Epithelial cell of prostate (primary cell): ENCODE measurements around the gene SHC4.
"Not testable (repeated sequence)": the region's sequence is repeated elsewhere in the genome, so short reads cannot be mapped to it uniquely, and the experiment has no call there.

ENCODE experiments used
- DNase-seq: peaks from one replicate; pipeline ENCODE4 v3.0.0-alpha.2; 2011; ENCODE audit warnings: low read depth, low spot score
- H3K27ac ChIP-seq: fragments of 450-650 bp; 2 replicates; pipeline ENCODE4 v1.5.1; 2017; ENCODE audit warnings: mild to moderate bottlenecking

Gene SHC4

DNA sequence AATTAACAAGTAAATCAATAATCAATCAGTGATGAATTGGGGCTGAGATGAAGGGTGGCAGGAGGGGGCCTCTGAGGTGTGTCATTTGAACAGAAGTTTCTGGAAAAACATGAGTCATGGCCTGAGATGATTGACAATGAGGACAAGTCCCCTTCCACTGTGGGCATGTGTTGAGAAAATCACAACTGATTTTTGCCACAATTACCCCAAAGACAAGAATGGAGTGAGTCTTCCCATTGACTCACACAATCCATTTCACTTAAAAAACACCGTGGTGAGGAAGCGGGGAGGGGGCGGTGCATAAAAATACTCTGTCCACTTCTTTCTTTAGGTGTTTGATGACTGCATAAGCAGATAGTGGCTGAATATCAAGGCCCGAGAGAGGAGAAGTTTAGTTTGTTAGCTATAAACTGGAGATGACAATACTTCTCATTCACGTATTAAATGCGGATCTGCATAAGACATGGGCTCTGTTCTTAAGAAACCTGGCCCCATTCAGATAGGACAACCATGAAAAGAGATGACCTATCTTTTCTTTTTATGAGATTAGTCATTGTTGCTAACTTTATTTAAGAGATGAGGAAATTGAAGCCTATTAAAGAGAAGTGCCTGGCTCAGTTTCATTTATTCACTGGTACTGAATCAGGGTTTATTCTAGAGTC is 34.7 kb downstream of the SHC4 start:
- H3K27ac ChIP-seq: peak overlapping the region; percentile 45
- no peak for DNase-seq

- peak; percentile 73 for DNase-seq
- peak overlapping the region; percentile 64 for H3K27ac ChIP-seq
Measured at GRCh38 chr15:48925714-48926223, 38.0 kb downstream of the SHC4 start.

DNA sequence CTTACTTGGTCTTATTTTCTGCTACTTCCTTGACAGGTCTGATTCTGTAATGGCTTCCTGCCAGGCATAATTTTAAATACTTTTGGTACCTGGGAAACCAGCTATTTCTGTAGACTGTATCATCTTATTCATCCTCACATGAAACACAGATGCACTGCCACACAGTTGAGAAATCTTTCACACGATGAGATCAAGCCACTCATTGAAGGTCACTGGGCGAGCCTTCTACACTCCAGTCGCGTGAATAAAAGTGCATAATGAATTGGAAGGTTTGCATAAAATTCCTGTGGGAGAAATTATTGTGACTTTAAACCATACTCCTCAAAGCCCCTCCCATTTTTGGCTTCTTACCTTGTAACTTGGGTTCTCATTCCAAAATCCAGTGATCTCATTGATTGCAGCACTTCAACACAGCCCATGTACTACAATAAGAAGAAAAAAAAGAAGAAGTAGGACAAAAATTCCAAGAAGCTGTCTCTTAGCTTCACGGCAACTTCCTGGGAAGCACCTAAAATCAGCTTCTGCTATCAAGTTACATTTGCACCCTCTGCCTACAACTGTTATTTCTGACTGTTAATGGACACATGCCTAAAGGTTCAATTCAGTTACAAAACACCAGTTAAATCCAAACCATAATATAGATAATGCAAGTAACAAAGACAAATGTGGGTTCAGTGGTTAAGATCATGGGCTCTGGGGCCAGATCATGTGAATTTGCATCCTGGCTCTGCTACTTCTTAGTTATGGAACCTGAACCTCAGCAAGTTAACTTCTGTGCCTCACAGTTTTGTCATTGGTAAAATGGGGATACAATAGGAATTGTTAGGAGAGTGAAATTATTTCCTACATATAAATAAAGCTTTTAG is 39.0 kb downstream of the SHC4 start:
- no peak for DNase-seq
- no peak overlapping the region for H3K27ac ChIP-seq

DNA sequence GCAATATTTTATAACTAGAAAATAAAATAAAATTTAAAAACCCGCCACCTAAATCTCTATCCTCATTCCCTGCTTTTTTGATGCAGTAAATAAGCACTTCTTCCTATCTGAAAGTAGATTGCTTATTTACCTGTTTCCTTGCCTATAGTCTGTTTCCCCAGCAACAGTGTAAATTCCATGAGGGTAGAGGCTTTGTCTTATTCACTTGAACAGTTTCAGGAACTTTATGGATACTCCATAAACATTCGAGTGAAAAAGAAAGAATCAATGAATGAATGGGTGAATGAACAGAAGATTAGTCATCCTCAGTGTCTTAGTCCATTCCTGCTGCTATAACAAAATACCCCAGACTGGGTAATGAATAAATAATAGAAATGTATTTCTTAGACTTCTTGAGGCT is 41.7 kb downstream of the SHC4 start:
- no peak for DNase-seq
- H3K27ac ChIP-seq: no peak overlapping the region

GRCh38 chr15:48916721-48917120 is 47.0 kb downstream of the SHC4 start:
- H3K27ac ChIP-seq: no peak overlapping the region
- no peak for DNase-seq

GRCh38 chr15:48915861-48916260 is 47.9 kb downstream of the SHC4 start:
- DNase-seq: no peak
- H3K27ac ChIP-seq: no peak overlapping the region

DNA sequence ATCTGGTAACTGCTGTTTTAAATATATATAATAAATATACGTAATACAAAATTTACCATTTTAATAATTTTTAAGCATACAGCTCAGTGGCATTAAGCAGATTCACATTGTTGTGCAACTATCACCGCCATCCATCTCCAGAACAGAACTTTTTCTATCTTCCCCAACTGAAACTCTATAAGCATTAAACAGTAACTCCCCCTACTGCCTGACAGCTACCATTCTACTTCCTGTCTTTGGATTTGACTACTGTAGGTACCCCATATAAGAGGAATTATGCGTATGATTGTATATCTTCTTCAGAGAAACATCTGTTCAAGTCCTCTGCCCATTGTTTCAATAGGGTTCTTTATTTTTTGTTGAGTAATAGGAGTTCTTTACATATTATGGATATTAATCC is 49.0 kb downstream of the SHC4 start:
- DNase-seq: no peak
- H3K27ac ChIP-seq: no peak overlapping the region

DNA sequence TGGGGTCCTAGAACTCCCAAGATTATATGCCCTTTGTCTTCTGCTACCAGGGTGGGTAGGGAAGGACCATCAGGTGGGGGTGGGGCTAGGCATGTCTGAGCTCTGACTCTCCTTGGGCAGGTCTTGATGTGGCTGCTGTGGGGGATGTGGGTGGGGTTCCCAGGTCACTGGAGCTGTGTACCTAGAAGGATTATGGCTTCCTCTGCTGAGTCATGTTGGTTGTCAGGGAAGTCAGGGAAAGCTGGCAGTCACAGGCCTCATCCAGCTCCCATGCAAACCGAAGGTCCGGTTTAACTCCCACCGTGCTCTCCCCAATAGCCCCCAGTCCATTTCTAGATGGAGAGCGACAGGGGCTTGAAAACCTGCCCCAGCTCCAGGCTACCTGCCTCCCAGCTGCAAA is 50.6 kb downstream of the SHC4 start:
- H3K27ac ChIP-seq: no peak overlapping the region
- no peak for DNase-seq

- H3K27ac ChIP-seq, DNase-seq: not testable (repeated sequence)
Measured at GRCh38 chr15:48910554-48910953, 53.2 kb downstream of the SHC4 start.

DNA sequence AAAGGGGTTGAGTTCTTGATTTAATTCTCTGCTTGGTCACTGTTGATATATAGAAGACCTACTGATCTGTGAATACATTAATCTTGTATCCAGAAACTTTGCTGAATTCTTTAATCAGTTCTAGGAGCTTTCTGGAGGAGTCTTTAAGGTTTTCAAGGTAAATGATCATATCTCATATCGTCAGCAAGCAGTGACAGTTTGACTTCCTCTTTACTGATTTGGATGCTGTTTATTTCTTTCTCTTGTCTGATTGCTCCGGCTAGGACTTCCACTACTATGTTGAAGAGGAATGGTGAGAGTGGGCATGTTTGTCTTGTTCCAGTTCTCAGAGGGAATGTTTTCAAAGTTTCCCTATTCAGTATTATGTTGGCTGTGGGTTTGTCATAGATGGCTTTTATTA is 54.4 kb downstream of the SHC4 start:
- DNase-seq, H3K27ac ChIP-seq: not testable (repeated sequence)

GRCh38 chr15:48905847-48906246 is 57.9 kb downstream of the SHC4 start:
- H3K27ac ChIP-seq: no peak overlapping the region
- no peak for DNase-seq

GRCh38 chr15:48905216-48905615 is 58.5 kb downstream of the SHC4 start:
- no peak overlapping the region for H3K27ac ChIP-seq
- no peak for DNase-seq

GRCh38 chr15:48904758-48905157 is 59.0 kb downstream of the SHC4 start:
- no peak for DNase-seq
- H3K27ac ChIP-seq: no peak overlapping the region

GRCh38 chr15:48899793-48900192 is 63.9 kb downstream of the SHC4 start:
- no peak overlapping the region for H3K27ac ChIP-seq
- DNase-seq: peak; percentile 8

DNA sequence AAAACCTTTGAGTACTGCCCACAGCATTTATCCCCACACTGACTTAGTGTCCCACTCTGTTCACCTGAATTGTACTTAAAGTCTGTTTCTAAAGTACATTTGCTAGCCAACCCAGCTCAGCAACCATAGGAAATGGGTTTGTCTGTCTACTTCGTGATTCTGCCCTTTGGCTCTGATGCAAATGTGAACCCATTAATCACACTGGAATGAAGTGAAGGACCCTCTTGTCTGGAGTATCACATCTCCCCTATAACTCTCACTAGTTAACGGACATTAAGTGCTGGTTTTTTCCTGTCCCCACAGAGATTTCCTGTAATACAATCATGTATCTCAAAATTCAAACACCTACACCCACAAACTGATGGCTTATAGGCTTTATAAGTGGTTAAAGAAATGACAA is 65.3 kb downstream of the SHC4 start:
- no peak for DNase-seq
- H3K27ac ChIP-seq: no peak overlapping the region

DNA sequence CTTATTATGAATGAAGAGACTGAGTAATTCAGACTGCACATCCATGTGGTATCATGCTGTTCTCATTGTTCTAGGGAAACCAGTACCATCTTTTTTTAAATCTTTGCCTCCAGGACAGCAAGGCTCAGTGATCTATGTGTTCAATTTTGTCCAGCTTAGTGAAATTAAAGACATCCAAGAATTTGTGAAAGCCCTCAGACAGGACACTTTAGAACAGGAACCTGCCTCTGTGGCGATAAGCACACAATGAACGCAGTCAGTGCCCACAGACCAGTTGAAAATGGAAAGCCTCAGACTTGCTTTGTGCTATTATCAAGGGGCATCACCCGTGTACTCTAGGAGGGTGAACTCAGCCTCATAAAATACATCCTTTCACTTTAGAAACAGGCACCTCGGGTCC is 65.7 kb downstream of the SHC4 start:
- H3K27ac ChIP-seq: no peak overlapping the region

DNA sequence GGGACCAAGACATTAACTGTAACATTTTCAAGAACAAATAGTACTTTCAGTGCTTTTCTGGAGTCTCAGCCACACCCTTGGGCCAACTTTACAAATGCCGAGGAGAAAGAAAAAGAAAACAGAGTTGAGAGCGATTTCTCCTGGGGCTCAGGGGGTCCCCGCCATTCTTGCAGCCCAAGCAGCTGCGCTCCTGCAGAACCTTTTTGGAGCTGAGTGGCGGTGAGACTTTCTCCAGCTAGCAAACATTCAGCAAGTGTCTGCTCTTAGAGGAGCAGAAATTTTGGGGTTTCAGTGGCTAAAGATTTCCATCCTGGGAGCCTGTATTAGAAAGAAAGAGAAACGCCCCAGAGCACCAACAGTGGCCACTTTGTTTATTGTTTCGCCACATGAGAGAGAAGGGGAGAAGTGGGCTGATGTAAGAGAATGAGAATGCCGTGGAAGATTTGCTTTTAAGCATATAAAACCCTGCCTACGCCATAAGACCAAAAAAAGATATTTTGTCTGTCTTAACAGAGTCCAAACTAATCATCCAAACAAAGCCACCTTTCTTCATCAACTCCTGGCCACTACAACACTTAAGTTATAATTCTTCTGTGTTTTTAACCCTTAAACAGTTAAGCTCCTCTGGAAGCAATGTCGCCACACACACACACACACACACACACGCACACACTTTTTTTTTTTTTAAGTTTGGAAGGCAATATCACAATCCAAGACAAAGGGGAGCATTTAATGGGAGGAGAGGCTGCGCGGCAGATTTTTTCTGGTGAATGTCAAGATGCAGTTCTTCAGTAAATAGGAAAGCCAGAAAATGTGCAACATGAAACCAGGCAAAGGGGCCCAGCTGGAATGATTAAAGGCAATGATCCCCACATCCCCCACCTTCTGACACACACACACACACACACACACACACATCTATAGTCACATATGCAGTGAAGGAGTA is 66.6 kb downstream of the SHC4 start:
- no peak for DNase-seq
- H3K27ac ChIP-seq: no peak overlapping the region

More for the DNA sequence above, 65.7 kb downstream of the SHC4 start:
- no peak for DNase-seq

DNA sequence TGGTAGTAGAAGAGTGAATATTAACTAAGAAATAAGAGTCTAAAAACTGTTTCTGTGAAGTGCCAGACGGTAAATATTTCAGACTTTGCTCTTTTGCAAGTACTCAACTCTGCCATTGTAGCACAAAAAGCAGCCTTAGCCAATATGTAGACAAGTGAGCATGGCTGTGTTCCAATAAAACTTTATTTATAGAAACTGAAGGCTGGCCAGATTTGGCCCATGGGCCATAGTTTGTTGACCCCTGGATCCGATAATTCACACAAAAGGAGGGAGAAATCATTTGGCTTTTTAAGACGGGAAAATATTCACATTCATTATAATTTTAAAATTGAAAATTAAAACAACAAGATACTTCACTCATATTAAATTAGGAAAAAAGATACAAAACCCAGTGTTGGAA is 70.4 kb downstream of the SHC4 start:
- H3K27ac ChIP-seq: no peak overlapping the region
- DNase-seq: no peak

- H3K27ac ChIP-seq: no peak overlapping the region
- DNase-seq: no peak
Measured at GRCh38 chr15:48891232-48891765, 72.4 kb downstream of the SHC4 start.

DNA sequence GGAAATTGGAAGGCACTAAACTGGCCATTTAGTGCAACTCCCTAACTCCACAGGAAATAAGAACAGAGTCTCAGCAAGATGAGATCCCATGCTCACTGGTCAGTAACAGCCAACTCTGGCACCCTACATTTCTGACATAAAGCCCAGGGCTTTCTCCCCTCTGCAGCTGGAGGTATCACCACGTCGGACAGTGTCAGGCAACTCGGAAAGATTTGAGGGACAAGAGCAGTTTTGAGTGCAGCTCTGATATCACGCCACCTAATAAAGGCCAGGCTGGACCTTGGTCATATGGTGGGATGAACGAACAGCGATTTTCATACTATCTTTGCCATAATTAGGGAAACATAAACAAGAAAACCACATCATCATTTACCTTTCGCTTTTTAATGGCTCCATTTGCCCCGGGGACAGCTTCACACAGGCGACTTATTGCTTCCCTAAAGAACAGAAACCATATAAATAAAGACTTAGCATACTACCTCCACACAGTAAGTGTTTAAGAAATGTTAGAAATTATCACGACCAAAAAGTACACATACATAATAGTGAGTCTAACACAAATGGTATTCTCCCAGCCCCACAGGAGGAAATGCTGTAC is 73.2 kb downstream of the SHC4 start:
- H3K27ac ChIP-seq: no peak overlapping the region
- no peak for DNase-seq
